Endothelial cell of umbilical vein (primary cell): ENCODE data around the gene FBLN7. TPM values are rescaled to one million over a fixed set of nuclear protein-coding genes. Genes with fewer than 3 reads are reported as not detected.

Source experiments
- BruUV-seq: library from RNA; stranded (reverse); fragments of 400-500 nt; replicated peaks from 2 replicates; lab custom pipeline; 2021; lab: Mats Ljungman, UMichigan
- CTCF ChIA-PET: fragments of 300-600, 350-600 bp; sonication (Branson Sonifier 250); formaldehyde crosslinking; loops from one replicate; lab custom pipeline; 2021; ENCODE audit warnings: antibody characterized with exemption, inconsistent platforms; lab: Charles Lee
- POLR2A ChIA-PET: fragments of 300-600, 350-600 bp; sonication (Branson Sonifier 250); formaldehyde crosslinking; loops from one replicate; lab custom pipeline; 2021; ENCODE audit warnings: antibody characterized with exemption, inconsistent platforms; lab: Charles Lee
- DNase-seq: peaks from one replicate; pipeline ENCODE4 v3.0.0-alpha.2; 2011; ENCODE audit warnings: low read depth, low spot score
- FAIRE-seq: peaks from 2 replicates; lab custom pipeline; 2011; peaks lifted over from hg19 to GRCh38; lab: Jason Lieb, UNC
- H2AFZ ChIP-seq: 2 replicates; pipeline ENCODE4 v1.6.0; 2012; ENCODE audit warnings: low read depth, low read length, control low read depth, inconsistent platforms
- H3K27ac ChIP-seq: 2 replicates; pipeline ENCODE4 v1.5.1; 2011; ENCODE audit warnings: low read depth, mild to moderate bottlenecking, control low read depth, low read length, moderate library complexity; ENCODE audit not compliant: insufficient read depth
- H3K27me3 ChIP-seq, 2 experiments: 2 replicates each; pipeline versions ENCODE4 v1.6.0 to v1.6.1; 2011; ENCODE audit warnings: low read length in 2 of 2, mixed read lengths in 1 of 2; ENCODE audit not compliant: control insufficient read depth in 2 of 2, insufficient read depth in 2 of 2
- H3K36me3 ChIP-seq, 2 experiments: 2 replicates in 1 of 2; 3 replicates in 1 of 2; pipeline ENCODE4 v1.5.1; 2011; ENCODE audit warnings: low read length in 2 of 2, mild to moderate bottlenecking in 1 of 2, moderate library complexity in 1 of 2; ENCODE audit not compliant: control insufficient read depth in 2 of 2, insufficient read depth in 2 of 2; ENCODE audit errors: extremely low read depth in 1 of 2
- H3K4me1 ChIP-seq: 3 replicates; pipeline ENCODE4 v1.5.1; 2011; ENCODE audit warnings: mild to moderate bottlenecking, low read length; ENCODE audit not compliant: control insufficient read depth, insufficient read depth; ENCODE audit errors: extremely low read depth
- H3K4me2 ChIP-seq: 2 replicates; pipeline ENCODE4 v1.6.1; 2011; ENCODE audit warnings: low read length, control low read depth, mixed read lengths; ENCODE audit not compliant: insufficient read depth
- H3K4me3 ChIP-seq, 3 experiments: fragments of 200-600 bp in 1 of 3; sonication (generic), shearing (Covaris generic) in 1 of 3; replicated peaks in 1 of 3; 2 replicates each; pipeline ENCODE4 v1.5.1; 2011 to 2016; ENCODE audit warnings: control low read depth in 3 of 3, low read length in 3 of 3, mild to moderate bottlenecking in 2 of 3, inconsistent platforms in 1 of 3, low read depth in 1 of 3, moderate library complexity in 1 of 3; ENCODE audit not compliant: insufficient read depth in 1 of 3
- H3K79me2 ChIP-seq: 2 replicates; pipeline ENCODE4 v1.6.0; 2012; ENCODE audit warnings: low read length, inconsistent platforms; ENCODE audit not compliant: control insufficient read depth, insufficient read depth
- H3K9ac ChIP-seq: replicated peaks from 2 replicates; pipeline ENCODE3; 2011; ENCODE audit warnings: low read length, control low read depth; ENCODE audit not compliant: insufficient read depth; ENCODE audit errors: extremely low read depth
- H3K9me1 ChIP-seq: replicated peaks from 3 replicates; pipeline ENCODE4 v1.6.0; 2011; ENCODE audit warnings: mild to moderate bottlenecking, low read length; ENCODE audit not compliant: control insufficient read depth, insufficient read depth; ENCODE audit errors: extremely low read depth
- H3K9me3 ChIP-seq: replicated peaks from 2 replicates; pipeline ENCODE4 v1.5.1; 2012; ENCODE audit warnings: low read length, inconsistent platforms; ENCODE audit not compliant: control insufficient read depth, insufficient read depth
- H4K20me1 ChIP-seq: replicated peaks from 2 replicates; pipeline ENCODE3; 2011; ENCODE audit warnings: mild to moderate bottlenecking, low read length; ENCODE audit not compliant: control insufficient read depth, insufficient read depth; ENCODE audit errors: extremely low read depth
- CTCF ChIP-seq, 2 donors: IDR thresholded peaks; 1 replicate in 1 of 2; 2 replicates in 1 of 2; pipeline ENCODE4 v1.5.1; 2011; ENCODE audit warnings: low read length in 2 of 2, mild to moderate bottlenecking in 2 of 2, moderate library complexity in 2 of 2, control low read depth in 1 of 2, inconsistent platforms in 1 of 2, low read depth in 1 of 2; ENCODE audit not compliant: insufficient read depth in 1 of 2; ENCODE audit errors: extremely low read depth in 1 of 2
- EZH2 ChIP-seq: IDR thresholded peaks from 2 replicates; pipeline ENCODE4 v1.6.1; 2012; ENCODE audit warnings: borderline replicate concordance, low read depth, mild to moderate bottlenecking, moderate library complexity, low read length, inconsistent platforms; ENCODE audit not compliant: severe bottlenecking
- FOS ChIP-seq: IDR thresholded peaks from 2 replicates; pipeline ENCODE4 v1.6.1; 2011; ENCODE audit warnings: mild to moderate bottlenecking, low read length, moderate library complexity, borderline replicate concordance; ENCODE audit not compliant: insufficient read depth
- GATA2 ChIP-seq: IDR thresholded peaks from 2 replicates; pipeline ENCODE4 v1.7.0; 2011; ENCODE audit warnings: low read depth, mild to moderate bottlenecking, moderate library complexity, mixed read lengths, low read length; ENCODE audit not compliant: insufficient read length, insufficient read depth
- JUN ChIP-seq: IDR thresholded peaks from 2 replicates; pipeline ENCODE4 v1.6.1; 2011; ENCODE audit warnings: borderline replicate concordance, low read depth; ENCODE audit not compliant: insufficient read length, insufficient read depth
- MAX ChIP-seq: IDR thresholded peaks from 2 replicates; pipeline ENCODE4 v1.6.1; 2011; ENCODE audit not compliant: insufficient read depth, insufficient read length
- MYC ChIP-seq: IDR thresholded peaks from one replicate; pipeline ENCODE4 v1.6.1; 2011; ENCODE audit warnings: mild to moderate bottlenecking, low read depth, low read length
- POLR2A ChIP-seq: IDR thresholded peaks from 2 replicates; pipeline ENCODE4 v1.6.1; 2012; ENCODE audit warnings: low read depth, mild to moderate bottlenecking, control low read depth, low read length
- POLR2AphosphoS5 ChIP-seq: IDR thresholded peaks from 2 replicates; pipeline ENCODE4 v1.6.1; 2012; ENCODE audit warnings: low read depth, mild to moderate bottlenecking, control low read depth, low read length, moderate library complexity; ENCODE audit not compliant: insufficient read depth
- dilution Hi-C: fragments of 300-500 bp; cut with MboI; formaldehyde crosslinking; loops from one replicate; pipeline ENCODE4 v1.15.0; 2019; ENCODE audit warnings: low sequenced_read_pairs; ENCODE audit not compliant: extremely low pct_ligation_motif_present
- intact Hi-C: fragments of 100-400 bp; cut with micrococcal nuclease; formaldehyde crosslinking; loops from one replicate; pipeline ENCODE4 v1.10.0; 2022
- polyA plus RNA-seq, 4 experiments: library from polyadenylated mRNA; depleted of rRNA in 3 of 4; stranded (reverse) in 3 of 4; unstranded in 1 of 4; fragments of >200 nt; gene quantifications; 2 replicates each; pipeline versions ENCODE4 v1.2.1 to v1.2.3, GENCODE V29; 2011 to 2012; ENCODE audit warnings: missing spikeins in 1 of 4
- total RNA-seq: library from RNA; stranded (reverse); gene quantifications from 2 replicates; pipeline ENCODE4 v1.2.3, GENCODE V29; 2021

The FBLN7 gene
- total and polyA plus RNA-seq, 2 donors (not counting 3 experiments of a cell fraction or from before 2014, with no cell fraction given): 3.1 to 3.3 TPM

GRCh38 chr2:112149866-112150435, 11.8 kb downstream of the FBLN7 start:
- H3K9me3 ChIP-seq: no peaks in the 10 kb centered on the region
- no peaks in the 10 kb centered on the region for H3K36me3 ChIP-seq
- H4K20me1 ChIP-seq: no peaks in the 10 kb centered on the region
- no peaks in the 10 kb centered on the region for H3K9me1 ChIP-seq
- ChIA-PET CTCF (no interaction called here), POLR2A (no interaction called here)
- dilution Hi-C loops (no loop called here), intact Hi-C loops (no loop called here)
- H3K27me3 ChIP-seq: no peaks in the 10 kb centered on the region
- FAIRE-seq (no peak), DNase-seq (no peak)
- H3K4me3 ChIP-seq: no peak overlapping the region
- H3K27ac ChIP-seq: no peak overlapping the region
- H3K9ac ChIP-seq: no peak overlapping the region
- no peak for TF ChIP-seq MYC
- TF ChIP-seq JUN: no peak
- no peak for TF ChIP-seq POLR2AphosphoS5
- TF ChIP-seq MAX: no peak
- TF ChIP-seq FOS: no peak
- TF ChIP-seq CTCF (IDR thresholded peaks at IDR 0.05; ENCODE audit: extremely low read depth in 1 of 2, insufficient read depth in 1 of 2, low read depth in 1 of 2, low read length in 2 of 2): no peak
- no peak for TF ChIP-seq EZH2
- no peak for TF ChIP-seq GATA2
- TF ChIP-seq POLR2A: no peak
- H3K79me2 ChIP-seq: no peaks in the 10 kb centered on the region
- no peak overlapping the region for H2AFZ ChIP-seq
- peaks cover 8% of the 10 kb centered on the region for H3K4me1 ChIP-seq
- BruUV-seq: no TSS peak
- H3K4me2 ChIP-seq: no peak overlapping the region
